ENCODE results near the gene SIPA1. TPM values are rescaled to one million over a fixed set of nuclear protein-coding genes. Genes with fewer than 3 reads are reported as not detected.

SIPA1 gene
- total RNA-seq, 2 experiments from 2014 or later: 95.4 to 156 TPM

- no peak overlapping the region for H2AFZ ChIP-seq (ENCODE audit: low read length)
- DNase-seq (ENCODE audit: low spot score): peak; percentile 40
- no peaks in the 10 kb centered on the region for H3K9me2 ChIP-seq (ENCODE audit: insufficient read depth, low read length)
- POLR2A ChIA-PET: no interaction called here
- H3K4me2 ChIP-seq (ENCODE audit: low read length): peak overlapping the region; percentile 99
- TF ChIP-seq CTCF (conservative IDR thresholded peaks at IDR 0.05; ENCODE audit: low read length) (peak; percentile 43), EZH2phosphoT487 (IDR thresholded peaks at IDR 0.05; ENCODE audit: borderline replicate concordance, low read depth, low read length) (no peak)
- peak overlapping the region; percentile 97 for H3K4me3 ChIP-seq (ENCODE audit: low read depth, low read length, poor library complexity, severe bottlenecking)
- peak overlapping the region; percentile 75 for H3K27ac ChIP-seq (ENCODE audit: low read depth, low read length, poor library complexity, severe bottlenecking)
- H3K79me2 ChIP-seq (ENCODE audit: insufficient read depth, low read depth, low read length): peaks cover 48% of the 10 kb centered on the region
- no TSS peak for BruUV-seq (replicated peaks)
- H3K36me3 ChIP-seq (ENCODE audit: insufficient read depth, low read length): peaks cover 54% of the 10 kb centered on the region
- no peaks in the 10 kb centered on the region for H4K20me1 ChIP-seq (ENCODE audit: insufficient read depth, low read length)
- intact Hi-C loops (cut with micrococcal nuclease; ENCODE audit: unreplicated experiment): no loop called here
- peaks cover 31% of the 10 kb centered on the region for H3K4me1 ChIP-seq (ENCODE audit: insufficient read depth, low read length, poor library complexity, severe bottlenecking)
- no peaks in the 10 kb centered on the region for H3K9me3 ChIP-seq (ENCODE audit: low read length)
- CTCF ChIA-PET (ENCODE audit: unreplicated experiment): interaction anchor here (0.6 kb wide), 1 partner anchor 102 kb away, joined by 3 read pairs; no protein-coding TSS in a partner anchor
These were observed 20.6 kb upstream of the SIPA1 start for GRCh38 chr11:65617136-65617850.

- no peaks in the 10 kb centered on the region for H3K9me2 ChIP-seq (ENCODE audit: insufficient read depth, low read length)
- no peak overlapping the region for H2AFZ ChIP-seq (ENCODE audit: low read length)
- ChIA-PET CTCF (ENCODE audit: unreplicated experiment) (no interaction called here), POLR2A (no interaction called here)
- no peak for TF ChIP-seq CTCF (conservative IDR thresholded peaks at IDR 0.05; ENCODE audit: low read length)
- no peak for TF ChIP-seq EZH2phosphoT487 (IDR thresholded peaks at IDR 0.05; ENCODE audit: borderline replicate concordance, low read depth, low read length)
- BruUV-seq (replicated peaks): no TSS peak
- no peak overlapping the region for H3K27ac ChIP-seq (ENCODE audit: low read depth, low read length, poor library complexity, severe bottlenecking)
- no peak for DNase-seq (ENCODE audit: low spot score)
- no peaks in the 10 kb centered on the region for H3K9me3 ChIP-seq (ENCODE audit: low read length)
- peaks cover 59% of the 10 kb centered on the region for H3K36me3 ChIP-seq (ENCODE audit: insufficient read depth, low read length)
- H4K20me1 ChIP-seq (ENCODE audit: insufficient read depth, low read length): no peaks in the 10 kb centered on the region
- peak overlapping the region; percentile 6; the same call in 1 of the 2 replicates for H3K4me2 ChIP-seq (ENCODE audit: low read length)
- intact Hi-C loops (cut with micrococcal nuclease; ENCODE audit: unreplicated experiment): no loop called here
- no peak overlapping the region for H3K4me3 ChIP-seq (ENCODE audit: low read depth, low read length, poor library complexity, severe bottlenecking)
- H3K4me1 ChIP-seq (ENCODE audit: insufficient read depth, low read length, poor library complexity, severe bottlenecking): peaks cover 23% of the 10 kb centered on the region
- peaks cover 40% of the 10 kb centered on the region for H3K79me2 ChIP-seq (ENCODE audit: insufficient read depth, low read depth, low read length)
These were observed 19.7 kb upstream of the SIPA1 start for GRCh38 chr11:65617990-65618751.

- peaks cover 20% of the 10 kb centered on the region for H3K4me1 ChIP-seq (ENCODE audit: insufficient read depth, low read length, poor library complexity, severe bottlenecking)
- ChIA-PET POLR2A (no interaction called here), CTCF (ENCODE audit: unreplicated experiment) (no interaction called here)
- intact Hi-C loops (cut with micrococcal nuclease; ENCODE audit: unreplicated experiment): no loop called here
- peaks cover 34% of the 10 kb centered on the region for H3K79me2 ChIP-seq (ENCODE audit: insufficient read depth, low read depth, low read length)
- TF ChIP-seq CTCF (conservative IDR thresholded peaks at IDR 0.05; ENCODE audit: low read length) (no peak), EZH2phosphoT487 (IDR thresholded peaks at IDR 0.05; ENCODE audit: borderline replicate concordance, low read depth, low read length) (no peak)
- H3K4me2 ChIP-seq (ENCODE audit: low read length): peak overlapping the region; percentile 6; the same call in 1 of the 2 replicates
- H3K9me2 ChIP-seq (ENCODE audit: insufficient read depth, low read length): no peaks in the 10 kb centered on the region
- BruUV-seq (replicated peaks): no TSS peak
- H2AFZ ChIP-seq (ENCODE audit: low read length): no peak overlapping the region
- H3K4me3 ChIP-seq (ENCODE audit: low read depth, low read length, poor library complexity, severe bottlenecking): no peak overlapping the region
- H3K9me3 ChIP-seq (ENCODE audit: low read length): no peaks in the 10 kb centered on the region
- H4K20me1 ChIP-seq (ENCODE audit: insufficient read depth, low read length): no peaks in the 10 kb centered on the region
- no peak overlapping the region for H3K27ac ChIP-seq (ENCODE audit: low read depth, low read length, poor library complexity, severe bottlenecking)
- no peak for DNase-seq (ENCODE audit: low spot score)
- peaks cover 63% of the 10 kb centered on the region for H3K36me3 ChIP-seq (ENCODE audit: insufficient read depth, low read length)
These were observed 19.1 kb upstream of the SIPA1 start for GRCh38 chr11:65618763-65619162.
